K562 (cell line): ENCODE data around the gene OGT. TPM values are rescaled to one million over a fixed set of nuclear protein-coding genes. Genes with fewer than 3 reads are reported as not detected.

Experiments used
- ATAC-seq: fragments of 200-7000 bp; cut with Tn5 transposase; 3 replicates; pipeline ENCODE4 v1.9.1; 2020; ENCODE audit warnings: moderate library complexity
- BruUV-seq: library from RNA; stranded (reverse); fragments of 400-500 nt; replicated peaks from 2 replicates; lab custom pipeline; 2021; lab: Mats Ljungman, UMichigan
- CTCF ChIA-PET: fragments of 300-600 bp; formaldehyde crosslinking; extraction: SDS; loops from one replicate; lab custom pipeline; 2021; ENCODE audit warnings: low intra/inter-chr PET ratio; lab: Yijun Ruan, JAX
- POLR2A ChIA-PET: fragments of 300-600, 350-650 bp; sonication (Branson Sonifier 250); formaldehyde crosslinking; extraction: SDS; loops from one replicate; lab custom pipeline; 2021; ENCODE audit warnings: antibody characterized with exemption, inconsistent platforms; lab: Yijun Ruan, JAX
- DNase-seq, 4 experiments: peaks; one replicate each; pipeline versions ENCODE4 v3.0.0 to v3.0.0-alpha.2; 2011 to 2018; ENCODE audit warnings: low spot score in 3 of 4, mixed read lengths in 3 of 4; ENCODE audit errors: extremely low read depth in 1 of 4
- FAIRE-seq: peaks from 2 replicates; lab custom pipeline; 2011; peaks lifted over from hg19 to GRCh38; lab: Jason Lieb, UNC
- H2AFZ ChIP-seq: 2 replicates; pipeline ENCODE4 v1.6.0; 2011; ENCODE audit warnings: low read depth, low read length, control low read depth, inconsistent platforms
- H3K27ac ChIP-seq: fragments of 200-600 bp; 3 replicates; pipeline ENCODE4 v1.8.0; 2011; ENCODE audit warnings: low read depth, mild to moderate bottlenecking, control low read depth, inconsistent platforms, low read length, moderate library complexity, mixed read lengths; ENCODE audit errors: extremely low read depth
- H3K27me3 ChIP-seq, 2 experiments: fragments of 300-600 bp in 1 of 2; 2 replicates in 1 of 2; 3 replicates in 1 of 2; pipeline versions ENCODE4 v1.6.0 to v1.8.0; 2011; ENCODE audit warnings: inconsistent platforms in 2 of 2, low read length in 2 of 2, mild to moderate bottlenecking in 1 of 2, mixed read lengths in 1 of 2, moderate library complexity in 1 of 2; ENCODE audit not compliant: control insufficient read depth in 2 of 2, insufficient read depth in 2 of 2
- H3K36me3 ChIP-seq: fragments of 300-600 bp; 3 replicates; pipeline ENCODE4 v1.8.0; 2011; ENCODE audit warnings: mild to moderate bottlenecking, low read length, inconsistent platforms; ENCODE audit not compliant: control insufficient read depth, insufficient read depth
- H3K4me1 ChIP-seq, 2 experiments: fragments of 200-600 bp in 1 of 2; replicated peaks in 1 of 2; 2 replicates in 1 of 2; 3 replicates in 1 of 2; pipeline versions ENCODE4 v1.5.1 to v1.8.0; 2011; ENCODE audit warnings: inconsistent platforms in 2 of 2, low read length in 2 of 2, mild to moderate bottlenecking in 1 of 2, mixed read lengths in 1 of 2, moderate library complexity in 1 of 2; ENCODE audit not compliant: control insufficient read depth in 2 of 2, insufficient read depth in 2 of 2
- H3K4me2 ChIP-seq: 2 replicates; pipeline ENCODE4 v1.6.1; 2011; ENCODE audit warnings: low read length, control low read depth, inconsistent platforms, mixed read lengths; ENCODE audit not compliant: insufficient read depth
- H3K4me3 ChIP-seq: fragments of 200-600 bp; sonication (generic), shearing (Covaris generic); 2 replicates; pipeline ENCODE4 v1.5.1; 2016; ENCODE audit warnings: control low read depth, inconsistent platforms
- H3K79me2 ChIP-seq: fragments of 200-600 bp; 3 replicates; pipeline ENCODE4 v1.8.0; 2011; ENCODE audit warnings: low read length, inconsistent platforms; ENCODE audit not compliant: control insufficient read depth, insufficient read depth
- H3K9ac ChIP-seq, 2 experiments: 2 replicates each; pipeline versions ENCODE4 v1.6.0 to v1.6.1; 2011; ENCODE audit warnings: low read depth in 2 of 2, low read length in 2 of 2, control low read depth in 1 of 2, inconsistent platforms in 1 of 2, mild to moderate bottlenecking in 1 of 2, mixed read lengths in 1 of 2; ENCODE audit not compliant: insufficient read depth in 1 of 2
- H3K9me1 ChIP-seq: one replicate; pipeline ENCODE4 v1.6.0; 2011; ENCODE audit warnings: inconsistent platforms, mild to moderate bottlenecking, low read length, moderate library complexity; ENCODE audit not compliant: control insufficient read depth, insufficient read depth
- H3K9me3 ChIP-seq: replicated peaks from 2 replicates; pipeline ENCODE4 v1.5.1; 2011; ENCODE audit warnings: low read depth, low read length, inconsistent platforms; ENCODE audit not compliant: control insufficient read depth, insufficient read depth
- H4K20me1 ChIP-seq: replicated peaks from 2 replicates; pipeline ENCODE4 v1.6.1; 2011; ENCODE audit warnings: low read length, inconsistent platforms, mixed read lengths; ENCODE audit not compliant: control insufficient read depth, insufficient read depth
- CEBPB ChIP-seq: fragments of 450-650 bp; IDR thresholded peaks from 2 replicates; pipeline ENCODE4 v1.6.1; 2016; ENCODE audit warnings: missing genetic modification characterization, missing compliant biosample characterization
- DPF2 ChIP-seq: fragments of 450-650 bp; IDR thresholded peaks from 2 replicates; pipeline ENCODE4 v1.6.1; 2016
- HSF4 ChIP-seq: fragments of 250-450 bp; sonication (Bioruptor Pico); IDR thresholded peaks from 2 replicates; pipeline ENCODE4 v2.1.2; 2022; ENCODE audit warnings: mild to moderate bottlenecking, moderate library complexity, borderline replicate concordance
- KAT8 ChIP-seq: fragments of 450-650 bp; IDR thresholded peaks from 2 replicates; pipeline ENCODE4 v1.6.1; 2016; ENCODE audit warnings: low read depth, mild to moderate bottlenecking
- ZFPM2 ChIP-seq: fragments of 250-450 bp; sonication (Bioruptor Pico); IDR thresholded peaks from 2 replicates; pipeline ENCODE4 v1.5.1; 2022; ENCODE audit warnings: mild to moderate bottlenecking
- ZNF507 ChIP-seq: conservative IDR thresholded peaks from 2 replicates; pipeline ENCODE4 v1.6.1; 2017; ENCODE audit warnings: missing genetic modification characterization, missing compliant biosample characterization
- ZNF696 ChIP-seq: fragments of 250-450 bp; sonication (Bioruptor Pico); conservative IDR thresholded peaks from 2 replicates; pipeline ENCODE4 v1.4.0; 2020; ENCODE audit warnings: mild to moderate bottlenecking, moderate library complexity
- WGBS: fragments of 100-300 bp; shearing (Covaris generic); methylation state at CpG from one replicate; pipeline ENCODE4 v1.1.6; 2016; ENCODE audit warnings: low coverage, mixed read lengths; ENCODE audit not compliant: insufficient coverage; ENCODE audit errors: missing lambda C conversion rate; 5-methylcytosine and 5-hydroxymethylcytosine counted together
- in situ Hi-C: fragments of 300-500 bp; cut with MboI; formaldehyde crosslinking; loops from 4 replicates; pipeline ENCODE4 v1.15.0; 2018; ENCODE audit warnings: inconsistent platforms, mixed read lengths
- intact Hi-C: fragments of 100-400 bp; cut with micrococcal nuclease; formaldehyde crosslinking; loops from 2 replicates; pipeline ENCODE4 v1.14.2; 2022
- polyA plus RNA-seq, 8 experiments: library from polyadenylated mRNA; depleted of rRNA in 4 of 8; stranded (reverse) in 5 of 8; unstranded in 3 of 8; fragments of >200 nt; fragmentation: Nextera tagmentation in 2 of 8; fragmentation: Illumina TruSeq in 1 of 8; extraction: Ambion mirVana in 2 of 8; extraction: Trizol in 1 of 8; gene quantifications; 2 replicates each; pipeline versions ENCODE4 v1.2.1 to v1.2.3, GENCODE V29; 2011 to 2014; ENCODE audit warnings: inconsistent platforms in 1 of 8, missing spikeins in 1 of 8
- total RNA-seq, 7 experiments: library from RNA; depleted of rRNA in 6 of 7; stranded (reverse); fragments of >200 nt in 6 of 7; fragmentation: Illumina TruSeq in 2 of 7; extraction: Trizol in 2 of 7; gene quantifications; 2 replicates each; pipeline versions ENCODE4 v1.2.1 to v1.2.3, GENCODE V29; 2011 to 2021; ENCODE audit warnings: low replicate concordance in 1 of 7
- TF ChIP-seq, protein P1 (sequence below): fragments of 250-450 bp; sonication (Bioruptor Pico); IDR thresholded peaks from 2 replicates; pipeline ENCODE4 v1.4.0; 2020; ENCODE audit warnings: mild to moderate bottlenecking, moderate library complexity, borderline replicate concordance
- TF ChIP-seq, protein P2 (sequence below): IDR thresholded peaks from 2 replicates; pipeline ENCODE4 v1.6.1; 2011; ENCODE audit not compliant: insufficient read length; ENCODE audit errors: extremely low read depth
- TF ChIP-seq, protein P3 (sequence below): sonication (generic); formaldehyde crosslinking; IDR thresholded peaks from 2 replicates; pipeline ENCODE4 v1.8.0; 2023; ENCODE audit warnings: mild to moderate bottlenecking, missing genetic modification reagents

OGT gene
- total and polyA plus RNA-seq, 9 of the 15 experiments (the other 6 are each of a cell fraction or from before 2014, with no cell fraction given) = 38.9 to 347 (median 117) TPM

DNA sequence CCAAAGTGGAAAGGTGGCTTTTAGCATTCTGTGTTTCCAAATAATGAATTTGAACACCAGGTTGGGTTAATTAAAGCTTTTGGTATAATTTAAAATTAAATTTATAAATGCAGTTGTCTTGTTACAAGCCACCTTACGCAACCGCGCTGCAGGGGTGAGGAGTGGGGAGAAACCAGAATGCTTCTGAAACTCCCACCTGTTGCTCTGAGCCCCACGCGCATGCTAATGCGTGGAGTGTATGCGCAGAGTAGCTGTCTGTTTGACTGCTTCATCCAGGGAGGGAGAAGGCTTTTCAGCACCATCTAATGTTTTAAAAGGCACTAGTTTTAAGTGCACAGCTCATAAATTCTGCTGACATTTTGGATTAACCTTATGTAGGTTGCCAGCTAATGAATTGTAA, 12.5 kb downstream of the OGT start (continued):
- TF ChIP-seq, protein P1, sequence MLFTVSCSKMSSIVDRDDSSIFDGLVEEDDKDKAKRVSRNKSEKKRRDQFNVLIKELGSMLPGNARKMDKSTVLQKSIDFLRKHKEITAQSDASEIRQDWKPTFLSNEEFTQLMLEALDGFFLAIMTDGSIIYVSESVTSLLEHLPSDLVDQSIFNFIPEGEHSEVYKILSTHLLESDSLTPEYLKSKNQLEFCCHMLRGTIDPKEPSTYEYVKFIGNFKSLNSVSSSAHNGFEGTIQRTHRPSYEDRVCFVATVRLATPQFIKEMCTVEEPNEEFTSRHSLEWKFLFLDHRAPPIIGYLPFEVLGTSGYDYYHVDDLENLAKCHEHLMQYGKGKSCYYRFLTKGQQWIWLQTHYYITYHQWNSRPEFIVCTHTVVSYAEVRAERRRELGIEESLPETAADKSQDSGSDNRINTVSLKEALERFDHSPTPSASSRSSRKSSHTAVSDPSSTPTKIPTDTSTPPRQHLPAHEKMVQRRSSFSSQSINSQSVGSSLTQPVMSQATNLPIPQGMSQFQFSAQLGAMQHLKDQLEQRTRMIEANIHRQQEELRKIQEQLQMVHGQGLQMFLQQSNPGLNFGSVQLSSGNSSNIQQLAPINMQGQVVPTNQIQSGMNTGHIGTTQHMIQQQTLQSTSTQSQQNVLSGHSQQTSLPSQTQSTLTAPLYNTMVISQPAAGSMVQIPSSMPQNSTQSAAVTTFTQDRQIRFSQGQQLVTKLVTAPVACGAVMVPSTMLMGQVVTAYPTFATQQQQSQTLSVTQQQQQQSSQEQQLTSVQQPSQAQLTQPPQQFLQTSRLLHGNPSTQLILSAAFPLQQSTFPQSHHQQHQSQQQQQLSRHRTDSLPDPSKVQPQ (CRISPR knock-in tag) = no peak
- TF ChIP-seq ZFPM2 (no peak), ZNF507 (no peak), KAT8 (no peak), HSF4 (CRISPR knock-in tag) (no peak), ZNF696 (no peak)
- TF ChIP-seq, protein P2, sequence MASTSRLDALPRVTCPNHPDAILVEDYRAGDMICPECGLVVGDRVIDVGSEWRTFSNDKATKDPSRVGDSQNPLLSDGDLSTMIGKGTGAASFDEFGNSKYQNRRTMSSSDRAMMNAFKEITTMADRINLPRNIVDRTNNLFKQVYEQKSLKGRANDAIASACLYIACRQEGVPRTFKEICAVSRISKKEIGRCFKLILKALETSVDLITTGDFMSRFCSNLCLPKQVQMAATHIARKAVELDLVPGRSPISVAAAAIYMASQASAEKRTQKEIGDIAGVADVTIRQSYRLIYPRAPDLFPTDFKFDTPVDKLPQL = no peak

DNA sequence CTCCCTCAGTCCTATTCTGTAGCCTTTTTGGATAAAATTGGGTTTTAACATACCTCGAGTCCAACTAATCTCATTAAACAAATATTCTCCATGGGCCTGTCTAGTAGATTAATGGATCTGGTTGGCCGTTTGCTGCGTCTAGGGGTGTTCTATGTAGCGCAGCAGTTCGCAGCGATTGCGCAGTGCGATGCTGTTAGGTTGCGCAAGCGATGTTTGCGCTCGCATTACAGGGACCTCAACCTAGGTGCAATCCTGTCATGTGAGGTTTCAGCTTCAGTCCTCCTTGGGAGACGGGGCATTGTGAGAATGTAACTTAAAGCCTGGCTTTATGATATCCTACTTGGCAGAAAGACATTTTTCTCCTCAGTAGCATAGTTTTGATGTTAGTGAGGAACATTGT, 14.0 kb downstream of the OGT start:
- POLR2A ChIA-PET = interaction anchor here (0.7 kb wide), 1 partner anchor 14 kb away, joined by 3 read pairs; the partner anchor contains the start of gene OGT
- no peaks in the 10 kb centered on the region for H3K27me3 ChIP-seq
- peaks cover 69% of the 10 kb centered on the region for H3K79me2 ChIP-seq
- DNase-seq (no peak), FAIRE-seq (no peak)
- in situ Hi-C loops = no loop called here
- H3K4me3 ChIP-seq = no peak overlapping the region
- peaks cover 12% of the 10 kb centered on the region; the same call in 1 of the 2 replicates for H4K20me1 ChIP-seq
- peaks cover 90% of the 10 kb centered on the region for H3K36me3 ChIP-seq
- H3K4me1 ChIP-seq = peaks cover 0 to 2% of the 10 kb centered on the region in 2 experiments; a peak in 2 of 5 replicates
- H3K4me2 ChIP-seq = no peak overlapping the region
- no TSS peak for BruUV-seq
- CTCF ChIA-PET = no interaction called here
- intact Hi-C loops = no loop called here
- 100% methylated on average over 13 of the region's 13 CpGs for WGBS
- H3K27ac ChIP-seq = no peak overlapping the region
- H3K9me3 ChIP-seq = no peaks in the 10 kb centered on the region
- H3K9me1 ChIP-seq = peaks cover 3% of the 10 kb centered on the region
- TF ChIP-seq, protein P3, sequence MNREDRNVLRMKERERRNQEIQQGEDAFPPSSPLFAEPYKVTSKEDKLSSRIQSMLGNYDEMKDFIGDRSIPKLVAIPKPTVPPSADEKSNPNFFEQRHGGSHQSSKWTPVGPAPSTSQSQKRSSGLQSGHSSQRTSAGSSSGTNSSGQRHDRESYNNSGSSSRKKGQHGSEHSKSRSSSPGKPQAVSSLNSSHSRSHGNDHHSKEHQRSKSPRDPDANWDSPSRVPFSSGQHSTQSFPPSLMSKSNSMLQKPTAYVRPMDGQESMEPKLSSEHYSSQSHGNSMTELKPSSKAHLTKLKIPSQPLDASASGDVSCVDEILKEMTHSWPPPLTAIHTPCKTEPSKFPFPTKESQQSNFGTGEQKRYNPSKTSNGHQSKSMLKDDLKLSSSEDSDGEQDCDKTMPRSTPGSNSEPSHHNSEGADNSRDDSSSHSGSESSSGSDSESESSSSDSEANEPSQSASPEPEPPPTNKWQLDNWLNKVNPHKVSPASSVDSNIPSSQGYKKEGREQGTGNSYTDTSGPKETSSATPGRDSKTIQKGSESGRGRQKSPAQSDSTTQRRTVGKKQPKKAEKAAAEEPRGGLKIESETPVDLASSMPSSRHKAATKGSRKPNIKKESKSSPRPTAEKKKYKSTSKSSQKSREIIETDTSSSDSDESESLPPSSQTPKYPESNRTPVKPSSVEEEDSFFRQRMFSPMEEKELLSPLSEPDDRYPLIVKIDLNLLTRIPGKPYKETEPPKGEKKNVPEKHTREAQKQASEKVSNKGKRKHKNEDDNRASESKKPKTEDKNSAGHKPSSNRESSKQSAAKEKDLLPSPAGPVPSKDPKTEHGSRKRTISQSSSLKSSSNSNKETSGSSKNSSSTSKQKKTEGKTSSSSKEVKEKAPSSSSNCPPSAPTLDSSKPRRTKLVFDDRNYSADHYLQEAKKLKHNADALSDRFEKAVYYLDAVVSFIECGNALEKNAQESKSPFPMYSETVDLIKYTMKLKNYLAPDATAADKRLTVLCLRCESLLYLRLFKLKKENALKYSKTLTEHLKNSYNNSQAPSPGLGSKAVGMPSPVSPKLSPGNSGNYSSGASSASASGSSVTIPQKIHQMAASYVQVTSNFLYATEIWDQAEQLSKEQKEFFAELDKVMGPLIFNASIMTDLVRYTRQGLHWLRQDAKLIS (CRISPR knock-in tag) = no peak
- no peak for TF ChIP-seq DPF2
- TF ChIP-seq CEBPB (tag) = peak; percentile 75
- TF ChIP-seq, all 486 proteins: peak for 1
- Histone ChIP-seq H3K9ac (no peak overlapping the region), H2AFZ (no peak overlapping the region)
- ATAC-seq = no peak
